Neural crest cell (in vitro differentiated cells): Measurements from ENCODE around the gene PTPRB. TPM values are rescaled to one million over a fixed set of nuclear protein-coding genes. Genes with fewer than 3 reads are reported as not detected.

Experiments used
- DNase-seq: peaks from one replicate; pipeline ENCODE4 v3.0.0; 2021; ENCODE audit warnings: low read depth, mixed read lengths, low spot score
- H3K27ac Mint-ChIP-seq: one replicate; pipeline ENCODE4 v1.8.0; 2021; ENCODE audit warnings: mild to moderate bottlenecking, mixed read lengths; ENCODE audit not compliant: unreplicated experiment
- H3K27me3 Mint-ChIP-seq: 2 replicates; pipeline ENCODE4 v1.8.0; 2021; ENCODE audit warnings: low read depth, mild to moderate bottlenecking, mixed read lengths
- H3K36me3 Mint-ChIP-seq: 2 replicates; pipeline ENCODE4 v1.8.0; 2021; ENCODE audit warnings: low read depth, mild to moderate bottlenecking, mixed read lengths
- H3K4me1 Mint-ChIP-seq: 2 replicates; pipeline ENCODE4 v1.8.0; 2021; ENCODE audit warnings: mixed read lengths
- H3K4me3 Mint-ChIP-seq: one replicate; pipeline ENCODE4 v1.8.0; 2021; ENCODE audit warnings: mild to moderate bottlenecking, mixed read lengths
- H3K9me3 Mint-ChIP-seq: 2 replicates; pipeline ENCODE4 v1.8.0; 2021; ENCODE audit warnings: mixed read lengths
- total RNA-seq: library from RNA; stranded (reverse); gene quantifications from 2 replicates; pipeline ENCODE4 v1.2.1, GENCODE V29; 2021
- TF ChIP-seq, protein P1 (sequence below): fragments of 200-600 bp; sonication (generic); conservative IDR thresholded peaks from 2 replicates; pipeline ENCODE4 v1.5.0; 2021; ENCODE audit warnings: antibody characterized with exemption, mild to moderate bottlenecking

Gene PTPRB
- total RNA-seq, 1 donor from 2014 or later = 0.93 TPM

DNA sequence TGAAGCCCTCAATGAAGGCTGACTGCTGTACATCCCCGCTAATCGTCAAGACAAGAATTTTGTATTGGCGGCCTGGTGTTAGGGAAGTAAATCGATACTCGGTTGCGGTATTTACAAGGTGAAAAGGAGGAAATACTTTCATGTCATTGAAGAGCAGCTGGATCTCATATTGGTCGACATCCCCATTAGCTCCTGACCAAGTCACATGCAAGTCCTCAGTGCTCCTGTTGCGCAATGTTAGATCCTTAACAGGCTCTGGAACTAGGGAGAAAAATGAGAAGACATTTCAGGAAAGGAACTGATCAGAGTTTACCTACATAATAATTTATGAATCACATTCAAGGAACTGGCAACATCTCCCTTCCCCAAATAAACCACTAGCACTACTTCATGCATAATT, 66.2 kb downstream of the PTPRB start:
- H3K4me3 Mint-ChIP-seq = no peak overlapping the region
- no peak for DNase-seq
- no peaks in the 10 kb centered on the region for H3K27me3 Mint-ChIP-seq
- peaks cover 2% of the 10 kb centered on the region for H3K36me3 Mint-ChIP-seq
- H3K27ac Mint-ChIP-seq = no peak overlapping the region
- H3K4me1 Mint-ChIP-seq = no peaks in the 10 kb centered on the region
- peaks cover 2% of the 10 kb centered on the region for H3K9me3 Mint-ChIP-seq
- TF ChIP-seq, protein P1, sequence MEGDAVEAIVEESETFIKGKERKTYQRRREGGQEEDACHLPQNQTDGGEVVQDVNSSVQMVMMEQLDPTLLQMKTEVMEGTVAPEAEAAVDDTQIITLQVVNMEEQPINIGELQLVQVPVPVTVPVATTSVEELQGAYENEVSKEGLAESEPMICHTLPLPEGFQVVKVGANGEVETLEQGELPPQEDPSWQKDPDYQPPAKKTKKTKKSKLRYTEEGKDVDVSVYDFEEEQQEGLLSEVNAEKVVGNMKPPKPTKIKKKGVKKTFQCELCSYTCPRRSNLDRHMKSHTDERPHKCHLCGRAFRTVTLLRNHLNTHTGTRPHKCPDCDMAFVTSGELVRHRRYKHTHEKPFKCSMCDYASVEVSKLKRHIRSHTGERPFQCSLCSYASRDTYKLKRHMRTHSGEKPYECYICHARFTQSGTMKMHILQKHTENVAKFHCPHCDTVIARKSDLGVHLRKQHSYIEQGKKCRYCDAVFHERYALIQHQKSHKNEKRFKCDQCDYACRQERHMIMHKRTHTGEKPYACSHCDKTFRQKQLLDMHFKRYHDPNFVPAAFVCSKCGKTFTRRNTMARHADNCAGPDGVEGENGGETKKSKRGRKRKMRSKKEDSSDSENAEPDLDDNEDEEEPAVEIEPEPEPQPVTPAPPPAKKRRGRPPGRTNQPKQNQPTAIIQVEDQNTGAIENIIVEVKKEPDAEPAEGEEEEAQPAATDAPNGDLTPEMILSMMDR = no peak

DNA sequence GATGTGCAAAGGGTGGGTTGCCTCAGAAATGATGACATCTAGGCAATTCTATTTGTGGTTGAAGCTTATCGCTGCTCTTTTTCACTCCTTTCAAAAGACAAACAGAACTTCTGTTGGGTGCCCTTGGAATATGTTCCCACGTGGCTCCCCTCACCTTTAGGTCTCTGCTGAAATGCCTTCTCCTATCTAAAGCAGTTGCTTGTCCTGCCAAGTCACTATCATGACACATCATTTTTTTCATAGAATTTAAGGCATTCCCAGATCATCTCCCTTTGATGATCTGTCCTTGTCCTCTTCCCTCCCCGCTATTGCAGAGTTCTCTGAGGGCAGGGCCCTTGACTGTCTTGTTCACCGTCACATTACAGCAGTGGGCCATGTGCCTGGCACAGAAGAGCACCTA, 75.7 kb downstream of the PTPRB start:
- H3K9me3 Mint-ChIP-seq = no peaks in the 10 kb centered on the region
- H3K4me1 Mint-ChIP-seq = peaks cover 9% of the 10 kb centered on the region
- no peaks in the 10 kb centered on the region for H3K36me3 Mint-ChIP-seq

DNA sequence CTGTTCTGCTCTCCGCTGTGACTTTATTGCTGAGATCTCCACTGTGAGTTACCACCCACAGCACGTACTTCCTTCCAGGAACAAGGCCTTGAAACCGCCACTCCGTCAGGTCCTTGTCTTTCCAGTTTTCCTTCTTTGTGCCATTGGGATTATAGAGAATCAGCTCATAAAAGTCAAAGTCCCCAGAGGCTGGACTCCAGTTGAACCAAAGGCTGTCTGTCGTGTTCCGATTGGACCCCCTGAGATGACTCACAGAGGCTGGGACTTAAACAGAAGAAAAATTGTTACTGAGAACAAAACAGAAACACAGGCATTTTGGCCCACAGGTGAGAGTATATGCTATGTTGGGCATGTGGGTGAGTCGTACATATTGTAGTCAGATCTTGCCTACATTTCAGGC, 76.6 kb downstream of the PTPRB start:
- peaks cover 10% of the 10 kb centered on the region for H3K4me1 Mint-ChIP-seq
- TF ChIP-seq, protein P1 = no peak
- DNase-seq = no peak

More for the DNA sequence above, 75.7 kb downstream of the PTPRB start:
- H3K27ac Mint-ChIP-seq = peak overlapping the region; percentile 75
- no peak overlapping the region for H3K4me3 Mint-ChIP-seq
- no peak for DNase-seq
- no peaks in the 10 kb centered on the region for H3K27me3 Mint-ChIP-seq
- TF ChIP-seq, protein P1 = no peak

DNA sequence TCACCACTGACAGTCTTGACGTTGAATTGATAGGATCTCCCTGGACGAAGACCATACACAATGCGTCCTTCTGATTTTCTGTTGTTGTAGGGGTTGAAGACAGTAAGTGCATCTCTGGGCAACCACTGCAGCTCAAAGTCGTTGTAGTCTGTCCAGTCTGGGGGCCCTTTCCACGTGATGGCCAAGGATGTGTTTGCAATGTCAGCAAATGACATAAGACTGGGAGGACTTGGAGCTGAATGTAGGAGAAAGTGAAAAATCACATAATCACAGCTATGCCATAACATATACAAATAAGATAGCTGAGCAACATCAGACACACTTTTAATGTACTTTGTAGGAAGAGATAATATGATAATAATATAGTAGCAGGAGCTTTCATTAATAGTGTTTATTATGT, 77.8 kb downstream of the PTPRB start:
- no peaks in the 10 kb centered on the region for H3K27me3 Mint-ChIP-seq
- peaks cover 23% of the 10 kb centered on the region for H3K4me1 Mint-ChIP-seq
- TF ChIP-seq, protein P1 = no peak
- DNase-seq = no peak
- no peaks in the 10 kb centered on the region for H3K36me3 Mint-ChIP-seq
- no peak overlapping the region for H3K4me3 Mint-ChIP-seq
- H3K27ac Mint-ChIP-seq = no peak overlapping the region
- no peaks in the 10 kb centered on the region for H3K9me3 Mint-ChIP-seq

More for the DNA sequence above, 76.6 kb downstream of the PTPRB start:
- Mint-ChIP-seq H3K27me3 (no peaks in the 10 kb centered on the region), H3K36me3 (no peaks in the 10 kb centered on the region), H3K9me3 (no peaks in the 10 kb centered on the region), H3K4me3 (no peak overlapping the region), H3K27ac (no peak overlapping the region)

DNA sequence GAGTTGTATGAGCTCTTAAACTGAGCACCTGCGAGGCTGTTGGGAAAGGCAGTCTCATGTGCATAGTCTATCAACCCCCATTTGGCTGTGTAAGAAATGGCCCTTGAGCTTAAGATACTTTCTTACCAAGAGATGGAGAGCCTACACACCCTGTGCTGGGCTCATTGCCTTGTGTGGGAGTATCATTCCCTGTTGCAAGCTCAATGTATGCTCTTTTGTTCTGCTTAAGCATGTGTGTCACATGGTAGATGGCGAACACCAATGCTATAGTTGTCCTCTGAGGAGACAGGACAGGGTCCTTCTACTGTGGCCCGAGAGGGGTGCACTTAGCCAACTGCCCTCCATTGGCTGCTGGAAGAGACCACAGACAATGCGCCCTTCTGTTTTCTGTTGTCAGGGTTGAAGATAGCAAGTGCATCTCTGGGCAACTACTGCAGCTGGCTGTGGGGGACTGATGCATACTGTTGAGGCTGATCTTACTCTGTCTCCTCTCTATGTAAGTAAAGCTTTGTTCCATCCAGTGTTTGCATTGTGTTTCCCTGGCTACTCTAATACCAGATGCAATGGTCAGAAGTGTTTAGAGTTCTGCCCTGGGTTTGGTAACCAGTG, 79.5 kb downstream of the PTPRB start:
- no peak overlapping the region for H3K4me3 Mint-ChIP-seq
- TF ChIP-seq, protein P1 = no peak
- no peak overlapping the region for H3K27ac Mint-ChIP-seq
- no peaks in the 10 kb centered on the region for H3K9me3 Mint-ChIP-seq
- H3K4me1 Mint-ChIP-seq = peaks cover 24% of the 10 kb centered on the region
- no peaks in the 10 kb centered on the region for H3K36me3 Mint-ChIP-seq
- no peaks in the 10 kb centered on the region for H3K27me3 Mint-ChIP-seq
- DNase-seq = no peak
